K562 (cell line): Measurements from ENCODE around the gene RCC1. TPM values are rescaled to one million over a fixed set of nuclear protein-coding genes. Genes with fewer than 3 reads are reported as not detected.

Experiments
- CBX5 ChIP-seq: IDR thresholded peaks from 2 replicates; pipeline ENCODE4 v1.6.1; 2014; ENCODE audit warnings: low read depth, borderline replicate concordance
- JUNB ChIP-seq: fragments of 450-650 bp; formaldehyde crosslinking; conservative IDR thresholded peaks from 2 replicates; pipeline ENCODE4 v1.4.0; 2020; ENCODE audit warnings: mild to moderate bottlenecking
- KAT2B ChIP-seq: IDR thresholded peaks from one replicate; pipeline ENCODE4 v1.6.1; 2012; ENCODE audit warnings: low read depth, mild to moderate bottlenecking, control low read depth, inconsistent platforms, low read length, moderate library complexity
- NEUROD1 ChIP-seq: fragments of 150-350 bp; IDR thresholded peaks from 2 replicates; pipeline ENCODE4 v1.6.1; 2014; ENCODE audit warnings: borderline replicate concordance, low read length, low read depth; ENCODE audit not compliant: partially characterized antibody
- PRPF4 ChIP-seq: fragments of 200-400 bp; formaldehyde crosslinking; IDR thresholded peaks from one replicate; pipeline ENCODE4 v1.6.1; 2017; ENCODE audit warnings: low read length, low read depth, mild to moderate bottlenecking; ENCODE audit not compliant: insufficient read depth, poor library complexity, severe bottlenecking
- RBM22 ChIP-seq: fragments of 200-400 bp; formaldehyde crosslinking; IDR thresholded peaks from 2 replicates; pipeline ENCODE4 v1.6.1; 2018; ENCODE audit warnings: low read length, low read depth; ENCODE audit not compliant: poor library complexity, severe bottlenecking
- RFX1 ChIP-seq: fragments of 450-650 bp; IDR thresholded peaks from 2 replicates; pipeline ENCODE4 v1.6.1; 2016; ENCODE audit warnings: mild to moderate bottlenecking, moderate library complexity
- RFX7 ChIP-seq: fragments of 250-450 bp; sonication (Bioruptor Pico); IDR thresholded peaks from 2 replicates; pipeline ENCODE4 v1.5.1; 2021; ENCODE audit warnings: mild to moderate bottlenecking
- SUPT5H ChIP-seq: fragments of 450-650 bp; IDR thresholded peaks from 2 replicates; pipeline ENCODE4 v1.6.1; 2016
- TAF15 ChIP-seq: fragments of 200-400 bp; formaldehyde crosslinking; IDR thresholded peaks from 2 replicates; pipeline ENCODE4 v1.6.1; 2017; ENCODE audit warnings: mild to moderate bottlenecking, low read depth, low read length, moderate library complexity
- TEAD2 ChIP-seq: fragments of 450-650 bp; IDR thresholded peaks from 2 replicates; pipeline ENCODE4 v1.6.1; 2016; ENCODE audit warnings: missing genetic modification characterization, control low read depth, missing compliant biosample characterization
- U2AF2 ChIP-seq: fragments of 200-400 bp; formaldehyde crosslinking; optimal IDR thresholded peaks from 2 replicates; pipeline ENCODE3; 2017; ENCODE audit warnings: low read depth, mild to moderate bottlenecking, low read length
- ZNF224 ChIP-seq: sonication (generic); formaldehyde crosslinking; IDR thresholded peaks from 2 replicates; pipeline ENCODE4 v1.8.0; 2022; ENCODE audit warnings: mild to moderate bottlenecking, missing genetic modification reagents
- ZNF23 ChIP-seq: fragments of 250-450 bp; sonication (Bioruptor Pico); IDR thresholded peaks from 2 replicates; pipeline ENCODE4 v1.4.0; 2020; ENCODE audit warnings: mild to moderate bottlenecking
- ZNF253 ChIP-seq: fragments of 250-450 bp; sonication (Bioruptor Pico); conservative IDR thresholded peaks from 2 replicates; pipeline ENCODE4 v1.6.1; 2021; ENCODE audit warnings: mild to moderate bottlenecking
- polyA plus RNA-seq, 8 experiments: library from polyadenylated mRNA; depleted of rRNA in 4 of 8; stranded (reverse) in 5 of 8; unstranded in 3 of 8; fragments of >200 nt; fragmentation: Nextera tagmentation in 2 of 8; fragmentation: Illumina TruSeq in 1 of 8; extraction: Ambion mirVana in 2 of 8; extraction: Trizol in 1 of 8; gene quantifications; 2 replicates each; pipeline versions ENCODE4 v1.2.1 to v1.2.3, GENCODE V29; 2011 to 2014; ENCODE audit warnings: inconsistent platforms in 1 of 8, missing spikeins in 1 of 8
- total RNA-seq, 7 experiments: library from RNA; depleted of rRNA in 6 of 7; stranded (reverse); fragments of >200 nt in 6 of 7; fragmentation: Illumina TruSeq in 2 of 7; extraction: Trizol in 2 of 7; gene quantifications; 2 replicates each; pipeline versions ENCODE4 v1.2.1 to v1.2.3, GENCODE V29; 2011 to 2021; ENCODE audit warnings: low replicate concordance in 1 of 7
- TF ChIP-seq, protein P1 (sequence below), 2 experiments: fragments of 150-350 bp in 1 of 2; IDR thresholded peaks; 2 replicates each; pipeline ENCODE4 v1.6.1; 2012 to 2016; ENCODE audit warnings: low read depth in 2 of 2, low read length in 2 of 2, mild to moderate bottlenecking in 1 of 2, moderate library complexity in 1 of 2
- TF ChIP-seq, protein P2 (sequence below): sonication (generic); formaldehyde crosslinking; IDR thresholded peaks from 2 replicates; pipeline ENCODE4 v1.8.1; 2023; ENCODE audit warnings: mild to moderate bottlenecking, missing genetic modification reagents
- TF ChIP-seq, protein P3 (sequence below), 2 experiments: fragments of 450-650 bp; IDR thresholded peaks; 2 replicates each; pipeline ENCODE4 v1.6.1; 2016
- TF ChIP-seq, protein P4 (sequence below): fragments of 450-650 bp; conservative IDR thresholded peaks from 2 replicates; pipeline ENCODE4 v1.6.1; 2016; ENCODE audit warnings: missing genetic modification characterization, low read depth, mild to moderate bottlenecking, missing compliant biosample characterization, moderate library complexity

RCC1 gene
- total and polyA plus RNA-seq, 9 of the 15 experiments (the other 6 are each of a cell fraction or from before 2014, with no cell fraction given) = 16.4 to 202 (median 107) TPM

DNA sequence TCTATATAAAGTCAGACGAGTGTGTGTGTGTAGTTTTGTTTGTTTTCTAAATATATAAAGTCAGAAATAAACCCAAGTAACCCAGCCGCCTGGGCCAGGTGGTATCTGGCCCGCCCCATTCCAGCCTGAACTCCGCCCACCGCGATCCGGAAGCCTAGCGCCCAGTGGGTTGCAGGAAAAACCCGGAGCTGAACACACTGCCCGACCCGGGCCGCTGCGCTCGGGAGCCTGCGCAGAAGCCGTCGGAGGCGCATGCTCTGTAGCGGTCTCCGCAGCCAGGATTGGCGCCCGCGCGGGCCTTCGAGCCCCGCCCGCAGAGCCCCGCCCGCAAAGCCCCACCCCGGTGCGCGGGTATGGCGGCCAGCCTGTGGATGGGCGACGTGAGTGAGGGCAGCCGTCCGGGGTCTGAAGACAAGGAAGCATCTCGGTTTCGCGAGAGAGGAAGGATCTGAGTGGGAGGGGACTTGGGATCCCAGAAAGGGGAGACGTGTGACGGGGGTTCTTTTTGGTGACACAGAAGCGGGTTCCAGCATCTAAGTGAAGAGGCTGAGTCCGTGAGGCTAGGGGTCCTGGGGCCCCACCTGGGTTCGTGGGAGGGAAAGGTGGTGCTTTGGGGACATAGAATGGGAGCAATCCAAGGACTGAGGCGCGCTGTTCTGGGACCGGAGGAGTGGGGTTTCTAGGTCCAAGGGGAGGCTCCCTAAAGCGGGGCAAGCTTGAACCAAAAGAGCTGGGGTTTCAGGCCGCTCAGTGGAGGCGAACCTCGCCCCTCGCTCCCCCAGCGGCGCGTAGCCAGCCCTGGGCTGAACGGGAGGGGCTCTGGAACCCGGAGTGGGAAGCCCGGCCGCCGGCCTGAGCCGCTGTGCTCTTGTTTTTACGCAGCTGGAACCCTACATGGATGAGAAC lies 47.2 kb downstream of the RCC1 start, which contains the start of gene TRNAU1AP (continued):
- TF ChIP-seq, protein P1, sequence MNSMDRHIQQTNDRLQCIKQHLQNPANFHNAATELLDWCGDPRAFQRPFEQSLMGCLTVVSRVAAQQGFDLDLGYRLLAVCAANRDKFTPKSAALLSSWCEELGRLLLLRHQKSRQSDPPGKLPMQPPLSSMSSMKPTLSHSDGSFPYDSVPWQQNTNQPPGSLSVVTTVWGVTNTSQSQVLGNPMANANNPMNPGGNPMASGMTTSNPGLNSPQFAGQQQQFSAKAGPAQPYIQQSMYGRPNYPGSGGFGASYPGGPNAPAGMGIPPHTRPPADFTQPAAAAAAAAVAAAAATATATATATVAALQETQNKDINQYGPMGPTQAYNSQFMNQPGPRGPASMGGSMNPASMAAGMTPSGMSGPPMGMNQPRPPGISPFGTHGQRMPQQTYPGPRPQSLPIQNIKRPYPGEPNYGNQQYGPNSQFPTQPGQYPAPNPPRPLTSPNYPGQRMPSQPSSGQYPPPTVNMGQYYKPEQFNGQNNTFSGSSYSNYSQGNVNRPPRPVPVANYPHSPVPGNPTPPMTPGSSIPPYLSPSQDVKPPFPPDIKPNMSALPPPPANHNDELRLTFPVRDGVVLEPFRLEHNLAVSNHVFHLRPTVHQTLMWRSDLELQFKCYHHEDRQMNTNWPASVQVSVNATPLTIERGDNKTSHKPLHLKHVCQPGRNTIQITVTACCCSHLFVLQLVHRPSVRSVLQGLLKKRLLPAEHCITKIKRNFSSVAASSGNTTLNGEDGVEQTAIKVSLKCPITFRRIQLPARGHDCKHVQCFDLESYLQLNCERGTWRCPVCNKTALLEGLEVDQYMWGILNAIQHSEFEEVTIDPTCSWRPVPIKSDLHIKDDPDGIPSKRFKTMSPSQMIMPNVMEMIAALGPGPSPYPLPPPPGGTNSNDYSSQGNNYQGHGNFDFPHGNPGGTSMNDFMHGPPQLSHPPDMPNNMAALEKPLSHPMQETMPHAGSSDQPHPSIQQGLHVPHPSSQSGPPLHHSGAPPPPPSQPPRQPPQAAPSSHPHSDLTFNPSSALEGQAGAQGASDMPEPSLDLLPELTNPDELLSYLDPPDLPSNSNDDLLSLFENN (IDR thresholded peaks at IDR 0.05; ENCODE audit: low read depth in 2 of 2, low read length in 2 of 2) = no peak
- no peak for TF ChIP-seq U2AF2
- TF ChIP-seq NEUROD1 = peak; percentile 100
- TF ChIP-seq ZNF23 (CRISPR knock-in tag) = no peak
- TF ChIP-seq RFX1 = no peak
- TF ChIP-seq CBX5 = 0 out of 2 replicates have a peak, but pooled peaks have one; percentile 64
- TF ChIP-seq SUPT5H = peak; percentile 91
- TF ChIP-seq, protein P2, sequence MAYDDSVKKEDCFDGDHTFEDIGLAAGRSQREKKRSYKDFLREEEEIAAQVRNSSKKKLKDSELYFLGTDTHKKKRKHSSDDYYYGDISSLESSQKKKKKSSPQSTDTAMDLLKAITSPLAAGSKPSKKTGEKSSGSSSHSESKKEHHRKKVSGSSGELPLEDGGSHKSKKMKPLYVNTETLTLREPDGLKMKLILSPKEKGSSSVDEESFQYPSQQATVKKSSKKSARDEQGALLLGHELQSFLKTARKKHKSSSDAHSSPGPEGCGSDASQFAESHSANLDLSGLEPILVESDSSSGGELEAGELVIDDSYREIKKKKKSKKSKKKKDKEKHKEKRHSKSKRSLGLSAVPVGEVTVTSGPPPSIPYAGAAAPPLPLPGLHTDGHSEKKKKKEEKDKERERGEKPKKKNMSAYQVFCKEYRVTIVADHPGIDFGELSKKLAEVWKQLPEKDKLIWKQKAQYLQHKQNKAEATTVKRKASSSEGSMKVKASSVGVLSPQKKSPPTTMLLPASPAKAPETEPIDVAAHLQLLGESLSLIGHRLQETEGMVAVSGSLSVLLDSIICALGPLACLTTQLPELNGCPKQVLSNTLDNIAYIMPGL (CRISPR knock-in tag) = peak; percentile 89; the same call in 1 of the 2 replicates
- TF ChIP-seq, protein P3, sequence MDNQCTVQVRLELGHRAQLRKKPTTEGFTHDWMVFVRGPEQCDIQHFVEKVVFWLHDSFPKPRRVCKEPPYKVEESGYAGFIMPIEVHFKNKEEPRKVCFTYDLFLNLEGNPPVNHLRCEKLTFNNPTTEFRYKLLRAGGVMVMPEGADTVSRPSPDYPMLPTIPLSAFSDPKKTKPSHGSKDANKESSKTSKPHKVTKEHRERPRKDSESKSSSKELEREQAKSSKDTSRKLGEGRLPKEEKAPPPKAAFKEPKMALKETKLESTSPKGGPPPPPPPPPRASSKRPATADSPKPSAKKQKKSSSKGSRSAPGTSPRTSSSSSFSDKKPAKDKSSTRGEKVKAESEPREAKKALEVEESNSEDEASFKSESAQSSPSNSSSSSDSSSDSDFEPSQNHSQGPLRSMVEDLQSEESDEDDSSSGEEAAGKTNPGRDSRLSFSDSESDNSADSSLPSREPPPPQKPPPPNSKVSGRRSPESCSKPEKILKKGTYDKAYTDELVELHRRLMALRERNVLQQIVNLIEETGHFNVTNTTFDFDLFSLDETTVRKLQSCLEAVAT (IDR thresholded peaks at IDR 0.05) = peak in 1 of 2 experiments; percentile 85; a peak in 2 of 4 replicates
- no peak for TF ChIP-seq JUNB (CRISPR knock-in tag)
- TF ChIP-seq TEAD2 = no peak
- TF ChIP-seq KAT2B = no peak
- TF ChIP-seq RFX7 (CRISPR knock-in tag) = no peak
- TF ChIP-seq, protein P4, sequence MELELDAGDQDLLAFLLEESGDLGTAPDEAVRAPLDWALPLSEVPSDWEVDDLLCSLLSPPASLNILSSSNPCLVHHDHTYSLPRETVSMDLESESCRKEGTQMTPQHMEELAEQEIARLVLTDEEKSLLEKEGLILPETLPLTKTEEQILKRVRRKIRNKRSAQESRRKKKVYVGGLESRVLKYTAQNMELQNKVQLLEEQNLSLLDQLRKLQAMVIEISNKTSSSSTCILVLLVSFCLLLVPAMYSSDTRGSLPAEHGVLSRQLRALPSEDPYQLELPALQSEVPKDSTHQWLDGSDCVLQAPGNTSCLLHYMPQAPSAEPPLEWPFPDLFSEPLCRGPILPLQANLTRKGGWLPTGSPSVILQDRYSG (tag) = no peak
- 0 out of 2 replicates have a peak, but pooled peaks have one; percentile 19 for TF ChIP-seq ZNF224 (CRISPR knock-in tag)
- no peak for TF ChIP-seq ZNF253 (CRISPR knock-in tag)
- peak; percentile 39 for TF ChIP-seq RBM22
- TF ChIP-seq PRPF4 = no peak
- TF ChIP-seq TAF15 = no peak
